Measurements from ENCODE around the gene BTBD9.
"Not testable (repeated sequence)": the region's sequence is repeated elsewhere in the genome, so short reads cannot be mapped to it uniquely, and the experiment has no call there.

BTBD9 gene

GRCh38 chr6:38648629-38649028 is 8.9 kb upstream of the BTBD9 start:
- no peak for DNase-seq

DNA sequence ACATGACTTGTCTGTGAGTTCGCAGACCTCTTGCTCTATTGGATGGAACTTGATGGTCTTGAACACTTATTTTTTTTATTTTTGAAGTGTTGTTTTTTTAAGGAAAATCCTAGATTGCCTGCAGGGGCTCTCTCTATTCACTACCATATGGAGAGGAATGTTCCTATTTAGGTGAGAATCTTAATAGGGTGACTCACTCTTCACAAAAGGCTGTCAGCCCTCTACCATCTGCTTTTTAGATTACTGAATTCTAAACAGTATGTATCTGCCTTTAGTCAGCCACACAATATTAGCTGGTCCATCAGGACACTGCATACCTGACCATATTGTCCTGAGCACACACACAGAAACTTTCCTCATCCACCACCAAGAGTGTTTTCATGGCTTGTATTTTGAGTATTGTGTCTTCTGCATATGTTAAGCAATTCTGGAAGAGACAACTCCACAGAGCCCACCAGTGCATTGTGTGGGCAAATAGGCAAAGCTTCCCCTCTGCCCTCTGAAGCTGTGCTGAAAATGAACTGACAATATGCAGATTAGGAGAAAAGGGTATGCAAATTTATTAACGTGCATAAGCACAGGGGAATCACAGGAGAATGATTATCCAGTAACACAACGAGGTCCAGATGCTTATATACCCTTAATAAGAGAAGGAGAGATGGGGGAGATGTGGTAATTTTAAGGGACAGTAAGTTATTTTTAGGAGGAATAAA is 6.6 kb upstream of the BTBD9 start:
- DNase-seq, result no peak

DNA sequence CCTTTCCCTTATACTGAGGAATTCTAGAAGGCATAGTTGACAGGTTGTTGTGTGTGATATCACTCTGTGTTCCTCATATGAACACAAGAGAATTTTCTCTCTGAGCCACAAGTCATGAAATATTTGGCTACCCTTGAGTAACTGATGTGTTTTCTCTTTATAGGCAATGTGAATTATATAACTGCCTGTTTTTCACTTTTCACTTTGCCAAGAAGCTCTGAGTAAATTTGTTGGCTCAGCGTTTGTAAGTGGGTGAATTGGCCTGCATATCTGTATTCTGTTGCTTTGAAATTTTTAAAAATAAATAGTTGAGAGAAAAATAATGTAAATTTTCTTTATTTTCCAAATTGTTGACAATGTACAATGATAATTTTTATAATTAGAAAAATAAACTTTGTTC is 5.2 kb upstream of the BTBD9 start:
- no peak for DNase-seq

GRCh38 chr6:38640216-38640909 is 634 bp upstream of the BTBD9 start:
- no peak for DNase-seq

GRCh38 chr6:38638941-38639497 is 710 bp downstream of the BTBD9 start:
- DNase-seq, result no peak

- DNase-seq, result no peak
Measured at GRCh38 chr6:38637756-38638155, 2.0 kb downstream of the BTBD9 start.

GRCh38 chr6:38636027-38636426 is 3.7 kb downstream of the BTBD9 start:
- DNase-seq, result no peak

DNA sequence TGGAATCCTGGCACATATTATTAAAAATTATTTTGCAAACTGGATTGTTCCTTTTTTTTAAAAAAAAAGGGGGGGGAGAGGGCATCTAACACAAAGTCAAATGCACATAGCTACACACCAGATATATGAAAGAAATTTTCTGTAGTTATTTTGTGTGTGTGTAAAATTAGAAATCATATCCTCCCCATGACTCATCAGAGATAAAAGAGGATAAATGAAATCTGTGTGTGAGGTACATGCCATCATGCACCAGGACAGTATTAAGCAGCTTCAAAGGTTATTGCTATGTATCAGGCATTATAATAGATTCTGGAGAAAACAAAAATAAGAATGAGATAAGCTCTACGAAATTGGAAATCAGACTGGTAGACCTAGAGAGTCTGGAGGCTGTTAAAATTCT is 5.2 kb downstream of the BTBD9 start:
- no peak for DNase-seq

DNA sequence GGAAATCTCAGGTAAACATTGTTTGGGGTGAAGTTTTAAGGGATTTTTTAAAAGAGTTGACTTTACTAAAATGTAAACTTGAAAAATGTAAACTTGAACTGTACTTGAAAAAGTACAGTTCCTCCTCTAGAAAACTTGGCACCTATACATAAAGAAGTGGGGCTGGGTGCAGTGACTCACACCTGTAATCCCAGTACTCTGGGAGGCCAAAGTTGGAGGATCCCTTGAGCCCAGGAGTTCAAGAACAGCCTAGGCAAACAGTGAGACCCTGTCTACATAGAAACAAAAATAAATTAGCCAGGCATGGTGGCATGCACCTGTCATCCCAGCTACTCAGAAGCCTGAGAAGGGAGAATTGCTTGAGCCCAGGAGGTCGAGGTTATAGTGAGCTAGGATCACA is 7.2 kb downstream of the BTBD9 start:
- DNase-seq, result no peak

GRCh38 chr6:38631186-38631783 is 8.4 kb downstream of the BTBD9 start:
- DNase-seq, result no peak

DNA sequence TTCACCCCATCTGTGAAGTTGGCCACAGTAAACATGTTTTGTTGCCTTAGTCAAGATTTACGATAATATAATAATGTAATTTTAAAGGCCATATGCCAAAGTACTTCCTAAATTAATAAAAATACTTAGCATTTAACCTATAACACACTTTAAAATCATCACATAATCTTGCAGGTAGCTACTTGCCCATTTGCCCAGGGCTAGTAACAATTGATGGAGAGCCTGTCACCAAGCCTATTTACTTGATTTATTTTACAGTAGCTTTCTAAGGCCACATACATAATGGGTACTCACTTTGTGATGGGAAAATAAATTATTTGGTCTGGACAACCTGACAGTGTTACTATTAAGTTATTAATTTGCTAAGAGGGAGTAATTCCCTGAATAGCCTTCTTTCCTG is 14.5 kb downstream of the BTBD9 start:
- no peak for DNase-seq

- not testable (repeated sequence) for DNase-seq
Measured at GRCh38 chr6:38619342-38619741, 20.4 kb downstream of the BTBD9 start.

GRCh38 chr6:38618301-38618700 is 21.4 kb downstream of the BTBD9 start:
- not testable (repeated sequence) for DNase-seq

GRCh38 chr6:38617856-38618255 is 21.9 kb downstream of the BTBD9 start:
- DNase-seq, result no peak

DNA sequence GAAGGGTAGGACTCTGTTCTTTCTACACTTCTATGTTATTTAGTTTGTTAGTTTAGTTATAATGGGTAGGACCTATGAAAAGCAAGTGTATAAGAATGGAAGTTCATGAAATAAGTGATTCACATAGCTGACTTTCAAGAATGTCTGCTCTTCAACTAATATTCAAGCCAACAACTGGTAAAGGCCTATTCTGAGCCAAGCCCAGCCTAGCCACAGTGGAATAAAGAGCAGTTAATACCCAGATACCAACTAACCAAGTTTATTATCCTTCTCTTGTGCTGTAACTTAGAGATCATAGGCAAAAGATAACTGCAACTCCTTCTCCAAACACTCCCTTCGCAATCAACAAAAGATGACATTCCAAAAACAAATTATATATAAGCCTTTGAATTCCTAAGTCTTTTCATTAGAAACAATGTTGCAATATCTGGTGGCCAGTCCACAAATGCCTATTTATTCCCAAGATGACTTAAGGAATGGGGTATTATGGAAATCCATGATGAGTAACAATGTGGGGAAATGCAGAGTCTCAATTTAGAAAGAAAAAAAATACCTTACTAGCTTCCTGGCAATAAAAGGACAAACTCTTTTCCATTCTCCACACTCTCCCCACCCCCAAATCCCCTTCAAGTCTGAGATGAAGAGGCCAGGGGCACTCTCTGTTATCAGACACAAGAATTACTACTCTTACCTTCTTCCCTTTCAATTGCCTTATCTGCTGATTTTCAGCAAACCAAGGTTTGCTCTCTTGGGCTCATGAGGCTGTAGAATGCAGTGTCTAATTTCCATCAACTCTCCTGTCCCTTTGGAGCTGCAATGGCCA is 27.4 kb downstream of the BTBD9 start:
- no peak for DNase-seq

GRCh38 chr6:38610050-38610625 is 29.6 kb downstream of the BTBD9 start:
- DNase-seq, result no peak

DNA sequence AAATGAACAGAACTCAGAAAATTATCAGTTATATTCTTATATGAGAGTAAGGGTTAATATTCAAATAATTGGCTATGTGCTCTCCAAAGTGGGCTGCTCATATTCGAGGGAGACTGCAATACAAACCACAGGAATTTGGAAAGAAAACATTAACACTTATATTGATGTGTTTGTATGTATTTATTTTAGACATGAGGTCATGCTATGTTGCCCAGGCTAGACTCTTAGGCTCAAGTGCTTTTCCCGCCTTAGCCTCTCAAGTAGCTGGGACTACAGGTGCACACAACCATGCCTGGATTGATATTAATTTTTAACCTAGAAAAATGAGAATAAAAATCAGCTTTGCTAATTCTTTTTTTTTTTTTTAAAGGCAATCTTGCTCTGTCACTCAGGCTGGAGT is 35.0 kb downstream of the BTBD9 start:
- DNase-seq, result no peak

GRCh38 chr6:38603966-38604365 is 35.8 kb downstream of the BTBD9 start:
- no peak for DNase-seq

GRCh38 chr6:38603496-38603895 is 36.2 kb downstream of the BTBD9 start:
- no peak for DNase-seq

DNA sequence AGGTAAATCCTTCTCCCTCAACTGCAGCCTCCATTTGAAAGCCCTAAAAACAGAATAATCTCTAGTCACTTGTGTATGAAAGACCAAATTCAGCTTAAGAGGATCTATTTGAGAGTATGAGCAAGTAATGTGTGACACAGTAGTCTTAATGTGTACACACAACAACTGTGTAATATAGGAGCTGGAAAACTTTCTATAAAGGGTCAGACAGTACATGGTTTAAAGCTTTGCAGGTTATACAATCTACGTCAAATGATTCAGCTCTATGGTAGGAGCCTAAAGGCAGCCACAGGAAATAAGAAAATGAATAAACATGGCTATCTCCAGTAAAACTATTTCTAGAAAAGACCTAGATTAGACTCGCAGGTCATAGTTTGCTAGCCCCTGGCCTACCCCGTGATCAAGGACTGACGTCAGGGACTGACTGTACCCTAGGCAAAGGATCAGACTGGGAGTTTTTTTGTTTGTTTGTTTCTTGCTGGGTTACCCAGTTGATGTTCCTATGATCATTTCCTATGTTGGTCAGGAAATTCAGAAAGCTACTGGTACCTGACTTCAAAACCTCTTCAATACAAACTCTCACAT is 39.7 kb downstream of the BTBD9 start:
- DNase-seq, result no peak

- no peak for DNase-seq
Measured at GRCh38 chr6:38599261-38599660, 40.5 kb downstream of the BTBD9 start.

DNA sequence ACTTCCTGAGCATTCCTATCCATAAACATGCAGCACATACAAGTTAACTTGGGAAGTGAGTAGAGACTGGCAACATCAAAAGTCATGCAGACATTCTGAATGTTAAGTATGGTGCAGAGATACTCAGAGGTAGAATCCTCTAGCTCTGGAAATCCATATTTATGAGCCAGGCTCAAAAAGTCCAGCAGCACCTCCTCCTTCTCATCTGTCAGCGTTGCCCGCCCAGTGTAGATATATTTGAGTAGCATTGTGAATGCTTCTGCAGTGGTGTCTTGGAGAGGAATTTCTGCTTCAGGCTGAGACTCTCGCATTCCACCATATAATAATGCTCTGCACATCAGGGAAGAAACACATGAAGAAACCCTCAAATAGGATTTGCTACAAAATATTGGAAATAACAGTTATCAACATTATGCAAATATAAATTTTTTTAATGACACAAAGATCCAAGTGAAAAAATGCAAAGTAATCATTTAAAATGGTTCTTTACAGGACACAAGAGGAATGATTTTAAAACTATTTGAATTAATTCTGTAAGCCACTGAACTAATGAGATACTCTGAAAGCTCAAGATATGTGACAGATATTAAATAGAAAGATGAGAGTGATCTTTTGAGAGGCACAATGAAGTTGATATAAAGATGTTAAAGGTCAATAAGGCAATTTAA is 45.6 kb downstream of the BTBD9 start:
- DNase-seq, result no peak
